ENCODE results near the gene LRRC1. TPM values are rescaled to one million over a fixed set of nuclear protein-coding genes. Genes with fewer than 3 reads are reported as not detected.

LRRC1 gene
- total RNA-seq, 4 donors from 2014 or later, result 41.7 to 52.4 (median 48.4) TPM

DNA sequence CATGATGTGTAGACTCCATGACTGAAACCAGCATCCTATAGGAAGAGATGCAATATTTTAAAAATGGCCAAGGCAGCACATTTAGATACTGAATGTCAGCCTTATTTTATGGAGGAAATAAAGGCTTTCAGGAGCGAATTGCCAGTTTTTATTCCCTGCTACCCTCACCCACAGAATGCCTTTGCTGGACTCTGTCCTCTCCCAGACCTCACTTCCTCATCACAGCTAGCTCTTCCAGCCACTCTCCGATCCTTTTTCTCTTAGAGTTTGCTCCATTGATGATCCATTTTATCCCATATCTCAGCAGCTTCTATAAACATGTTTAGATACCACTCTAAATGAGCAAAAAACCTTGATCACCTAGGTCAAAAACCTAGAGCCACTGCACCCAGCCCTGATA, 137.7 kb downstream of the LRRC1 start:
- WGBS, 2 donors, result 68 to 92% methylated on average over 2 of the region's 2 CpGs
- Histone ChIP-seq H3K27ac (no peak overlapping the region), H3K4me3 (replicated peaks in 1 of 3) (no peak overlapping the region), H3K27me3 (no peaks in the 10 kb centered on the region), H3K36me3 (no peaks in the 10 kb centered on the region), H3K9me3 (no peaks in the 10 kb centered on the region), H3K4me1 (peaks cover 38 to 45% of the 10 kb centered on the region in 2 donors)
- TF ChIP-seq, protein P1, sequence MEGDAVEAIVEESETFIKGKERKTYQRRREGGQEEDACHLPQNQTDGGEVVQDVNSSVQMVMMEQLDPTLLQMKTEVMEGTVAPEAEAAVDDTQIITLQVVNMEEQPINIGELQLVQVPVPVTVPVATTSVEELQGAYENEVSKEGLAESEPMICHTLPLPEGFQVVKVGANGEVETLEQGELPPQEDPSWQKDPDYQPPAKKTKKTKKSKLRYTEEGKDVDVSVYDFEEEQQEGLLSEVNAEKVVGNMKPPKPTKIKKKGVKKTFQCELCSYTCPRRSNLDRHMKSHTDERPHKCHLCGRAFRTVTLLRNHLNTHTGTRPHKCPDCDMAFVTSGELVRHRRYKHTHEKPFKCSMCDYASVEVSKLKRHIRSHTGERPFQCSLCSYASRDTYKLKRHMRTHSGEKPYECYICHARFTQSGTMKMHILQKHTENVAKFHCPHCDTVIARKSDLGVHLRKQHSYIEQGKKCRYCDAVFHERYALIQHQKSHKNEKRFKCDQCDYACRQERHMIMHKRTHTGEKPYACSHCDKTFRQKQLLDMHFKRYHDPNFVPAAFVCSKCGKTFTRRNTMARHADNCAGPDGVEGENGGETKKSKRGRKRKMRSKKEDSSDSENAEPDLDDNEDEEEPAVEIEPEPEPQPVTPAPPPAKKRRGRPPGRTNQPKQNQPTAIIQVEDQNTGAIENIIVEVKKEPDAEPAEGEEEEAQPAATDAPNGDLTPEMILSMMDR (IDR thresholded peaks at IDR 0.05), result no peak
- TF ChIP-seq POLR2A (IDR thresholded peaks at IDR 0.05), result no peak
- no peak for DNase-seq
- intact Hi-C loops (cut with DNase I), result no loop called here

DNA sequence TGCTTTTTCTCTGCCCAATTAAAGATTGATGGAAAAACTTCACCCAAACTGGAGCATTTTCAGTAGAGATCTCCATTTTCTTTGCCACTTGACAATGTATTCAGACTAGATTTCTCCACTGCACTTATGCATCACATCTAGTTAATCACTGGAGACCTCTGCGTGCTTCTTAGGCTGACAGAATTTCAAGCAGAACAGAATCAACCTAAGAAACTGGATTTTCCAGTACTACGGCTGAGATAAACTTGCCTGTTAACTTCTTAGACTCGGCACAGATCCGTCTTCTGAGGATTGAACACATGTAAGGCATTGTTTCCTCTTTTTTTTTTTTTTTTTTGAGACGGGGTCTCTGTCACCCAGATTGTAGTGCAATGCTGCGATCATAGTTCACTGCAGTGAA, 139.2 kb downstream of the LRRC1 start:
- intact Hi-C loops (cut with DNase I), result no loop called here
- TF ChIP-seq, protein P1 (IDR thresholded peaks at IDR 0.05), result no peak
- TF ChIP-seq POLR2A (IDR thresholded peaks at IDR 0.05), result no peak
- WGBS, 2 donors, result 46 to 51% methylated on average over 6 of the region's 6 CpGs

DNA sequence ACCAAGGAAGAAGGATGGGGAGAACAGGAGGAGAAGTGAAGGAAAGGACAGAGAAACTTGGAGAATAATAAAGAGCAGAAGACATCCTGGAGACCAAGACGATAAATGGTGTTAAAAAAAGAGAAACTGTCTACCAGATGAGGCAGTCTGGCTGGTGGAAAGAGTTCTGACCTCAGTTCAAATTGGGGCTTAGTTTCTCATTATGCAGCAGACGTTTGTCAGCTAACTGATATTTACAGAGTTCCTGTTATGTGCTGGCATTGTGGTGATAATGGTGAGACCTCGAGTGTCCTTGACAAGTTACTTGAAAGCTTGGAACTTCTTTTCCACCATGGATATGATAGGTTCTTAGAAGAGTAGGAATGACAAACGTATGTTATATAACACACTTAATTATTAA, 142.7 kb downstream of the LRRC1 start:
- H3K4me1 ChIP-seq, result peaks cover 10% of the 10 kb centered on the region in 2 donors
- H3K36me3 ChIP-seq, result no peaks in the 10 kb centered on the region
- no peaks in the 10 kb centered on the region for H3K27me3 ChIP-seq
- 79 to 83% methylated on average over 4 of the region's 4 CpGs for WGBS, 2 donors
- no peaks in the 10 kb centered on the region for H3K9me3 ChIP-seq
- no peak for DNase-seq
- no peak overlapping the region for H3K27ac ChIP-seq
- no peak overlapping the region for H3K4me3 ChIP-seq (replicated peaks in 1 of 3)
- intact Hi-C loops (cut with DNase I), result no loop called here
- TF ChIP-seq, protein P1 (IDR thresholded peaks at IDR 0.05), result no peak
- no peak for TF ChIP-seq POLR2A (IDR thresholded peaks at IDR 0.05)

More for the DNA sequence above, 139.2 kb downstream of the LRRC1 start:
- Histone ChIP-seq H3K9me3 (no peaks in the 10 kb centered on the region), H3K27ac (peak overlapping the region in 2 of 3 donors; percentile 21 to 42), H3K27me3 (no peaks in the 10 kb centered on the region), H3K36me3 (no peaks in the 10 kb centered on the region), H3K4me1 (peaks cover 23 to 30% of the 10 kb centered on the region in 2 donors), H3K4me3 (replicated peaks in 1 of 3) (no peak overlapping the region)
- DNase-seq, result no peak

DNA sequence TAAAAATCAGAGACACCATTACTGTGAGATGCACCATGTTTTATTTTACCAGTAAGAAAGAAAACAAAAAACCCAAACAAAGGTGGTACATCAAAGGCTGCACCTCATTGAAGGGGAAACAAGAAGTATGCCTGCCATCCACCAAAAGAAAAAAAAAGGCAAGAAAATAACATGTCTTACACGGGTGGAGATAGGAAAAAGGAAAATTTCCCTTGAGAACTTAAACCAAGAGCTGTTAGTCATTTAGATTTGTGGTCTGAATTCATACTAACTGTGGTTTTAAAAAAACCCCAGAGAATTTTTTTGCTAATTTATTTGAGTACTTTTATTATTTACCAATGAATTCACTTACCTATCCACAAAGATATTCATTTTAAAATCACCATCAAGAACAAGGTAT, 144.0 kb downstream of the LRRC1 start:
- no peaks in the 10 kb centered on the region for H3K36me3 ChIP-seq
- peaks cover 11% of the 10 kb centered on the region in 2 donors for H3K4me1 ChIP-seq
- no peak for TF ChIP-seq POLR2A (IDR thresholded peaks at IDR 0.05)
- TF ChIP-seq, protein P1 (IDR thresholded peaks at IDR 0.05), result no peak
- H3K4me3 ChIP-seq (replicated peaks in 1 of 3), result no peak overlapping the region
- H3K27ac ChIP-seq, result no peak overlapping the region
- intact Hi-C loops (cut with DNase I), result no loop called here
- H3K27me3 ChIP-seq, result no peaks in the 10 kb centered on the region
- DNase-seq, result no peak
- no peaks in the 10 kb centered on the region for H3K9me3 ChIP-seq
- WGBS, 2 donors, result 33 to 35% methylated on average over 1 of the region's 1 CpG

GRCh38 chr6:53939830-53940229, 145.0 kb downstream of the LRRC1 start:
- Histone ChIP-seq H3K27ac (no peak overlapping the region), H3K27me3 (no peaks in the 10 kb centered on the region), H3K9me3 (no peaks in the 10 kb centered on the region), H3K36me3 (no peaks in the 10 kb centered on the region), H3K4me3 (replicated peaks in 1 of 3) (no peak overlapping the region), H3K4me1 (peaks cover 11 to 20% of the 10 kb centered on the region in 2 donors)
- no peak for DNase-seq
- TF ChIP-seq, protein P1 (IDR thresholded peaks at IDR 0.05), result no peak
- no peak for TF ChIP-seq POLR2A (IDR thresholded peaks at IDR 0.05)
- intact Hi-C loops (cut with DNase I), result loop anchor here (10.0 kb wide), 1 partner anchor 145 kb away; the partner anchor contains the start of gene LRRC1
- 91 to 97% methylated on average over 3 of the region's 3 CpGs for WGBS, 2 donors

Data from thyroid gland (tissue), 4 donors.